ENCODE data around the gene ZFYVE1.
"Not testable (repeated sequence)": the region's sequence is repeated elsewhere in the genome, so short reads cannot be mapped to it uniquely, and the experiment has no call there.

ZFYVE1 gene

DNA sequence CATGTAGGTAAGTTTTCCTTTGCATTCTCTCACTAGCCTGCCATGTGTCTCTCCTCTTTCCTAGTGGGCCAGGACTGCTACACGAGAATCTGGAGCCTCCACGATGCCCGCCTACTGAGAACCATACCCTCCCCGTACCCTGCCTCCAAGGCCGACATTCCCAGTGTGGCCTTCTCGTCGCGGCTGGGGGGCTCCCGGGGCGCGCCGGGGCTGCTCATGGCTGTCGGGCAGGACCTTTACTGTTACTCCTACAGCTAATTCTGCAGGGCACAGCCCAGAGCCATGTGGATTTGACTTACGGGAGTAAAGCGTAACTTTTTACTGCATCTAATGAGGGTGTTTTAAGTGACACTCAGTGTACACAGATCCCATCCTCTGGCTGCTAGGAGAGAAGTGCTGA lies 68.4 kb downstream of the ZFYVE1 start:
- Mint-ChIP-seq H3K9me3 (no peaks in the 10 kb centered on the region), H3K4me3 (no peak overlapping the region), H3K36me3 (ENCODE audit: low read depth) (peaks cover 64% of the 10 kb centered on the region), H3K4me1 (no peaks in the 10 kb centered on the region), H3K27me3 (ENCODE audit: low read depth, poor library complexity) (peaks cover 2% of the 10 kb centered on the region), H3K27ac (no peak overlapping the region)
- TF ChIP-seq, protein P1, sequence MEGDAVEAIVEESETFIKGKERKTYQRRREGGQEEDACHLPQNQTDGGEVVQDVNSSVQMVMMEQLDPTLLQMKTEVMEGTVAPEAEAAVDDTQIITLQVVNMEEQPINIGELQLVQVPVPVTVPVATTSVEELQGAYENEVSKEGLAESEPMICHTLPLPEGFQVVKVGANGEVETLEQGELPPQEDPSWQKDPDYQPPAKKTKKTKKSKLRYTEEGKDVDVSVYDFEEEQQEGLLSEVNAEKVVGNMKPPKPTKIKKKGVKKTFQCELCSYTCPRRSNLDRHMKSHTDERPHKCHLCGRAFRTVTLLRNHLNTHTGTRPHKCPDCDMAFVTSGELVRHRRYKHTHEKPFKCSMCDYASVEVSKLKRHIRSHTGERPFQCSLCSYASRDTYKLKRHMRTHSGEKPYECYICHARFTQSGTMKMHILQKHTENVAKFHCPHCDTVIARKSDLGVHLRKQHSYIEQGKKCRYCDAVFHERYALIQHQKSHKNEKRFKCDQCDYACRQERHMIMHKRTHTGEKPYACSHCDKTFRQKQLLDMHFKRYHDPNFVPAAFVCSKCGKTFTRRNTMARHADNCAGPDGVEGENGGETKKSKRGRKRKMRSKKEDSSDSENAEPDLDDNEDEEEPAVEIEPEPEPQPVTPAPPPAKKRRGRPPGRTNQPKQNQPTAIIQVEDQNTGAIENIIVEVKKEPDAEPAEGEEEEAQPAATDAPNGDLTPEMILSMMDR (IDR thresholded peaks at IDR 0.05), result no peak
- no peak for DNase-seq

DNA sequence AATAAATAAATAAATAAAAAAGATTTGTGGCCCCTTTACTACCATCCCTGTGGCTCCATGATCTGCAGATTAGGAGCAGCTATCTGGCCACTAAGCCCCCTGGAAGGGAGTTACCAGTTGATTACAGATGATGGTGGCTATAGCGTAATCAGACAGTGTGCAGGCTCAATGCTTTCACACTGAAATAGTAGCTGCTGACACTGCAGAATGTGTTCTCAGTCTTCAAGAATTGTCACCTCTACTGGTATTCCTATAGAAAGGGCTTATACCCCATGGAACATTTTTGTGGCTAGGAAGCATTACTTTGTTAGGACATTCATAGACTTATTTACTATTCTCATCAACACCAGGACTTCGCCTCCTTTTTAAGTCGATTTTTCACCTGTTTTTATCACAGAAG lies 69.7 kb downstream of the ZFYVE1 start:
- TF ChIP-seq, protein P1 (IDR thresholded peaks at IDR 0.05), result no peak
- peak overlapping the region; percentile 93 for H3K27ac Mint-ChIP-seq
- no peak for DNase-seq
- H3K9me3 Mint-ChIP-seq, result no peaks in the 10 kb centered on the region
- H3K36me3 Mint-ChIP-seq (ENCODE audit: low read depth), result peaks cover 68% of the 10 kb centered on the region
- peaks cover 2% of the 10 kb centered on the region for H3K27me3 Mint-ChIP-seq (ENCODE audit: low read depth, poor library complexity)
- no peak overlapping the region for H3K4me3 Mint-ChIP-seq
- no peaks in the 10 kb centered on the region for H3K4me1 Mint-ChIP-seq

DNA sequence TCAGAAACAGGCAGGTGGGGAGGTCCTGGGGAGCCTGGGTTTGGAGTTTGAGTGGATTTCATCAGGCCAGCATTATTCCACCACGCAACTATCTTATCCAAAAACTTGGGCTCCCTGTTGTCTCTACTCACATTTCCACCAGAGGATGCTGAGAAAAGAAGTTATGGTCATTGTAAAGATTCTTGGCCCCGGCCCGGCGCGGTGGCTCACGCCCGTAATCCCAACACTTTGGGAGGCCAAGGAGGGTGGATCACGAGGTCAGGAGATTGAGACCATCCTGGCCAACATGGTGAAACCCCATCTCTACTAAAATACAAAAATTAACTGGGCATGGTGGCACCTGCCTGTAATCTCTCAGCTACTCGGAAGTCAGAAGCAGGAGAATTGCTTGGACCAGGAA lies 70.2 kb downstream of the ZFYVE1 start:
- not testable (repeated sequence) for H3K9me3 Mint-ChIP-seq; DNase-seq; H3K27ac Mint-ChIP-seq; H3K27me3 Mint-ChIP-seq (ENCODE audit: low read depth, poor library complexity); H3K4me1 Mint-ChIP-seq; H3K4me3 Mint-ChIP-seq
- H3K36me3 Mint-ChIP-seq (ENCODE audit: low read depth), result peaks cover 72% of the 10 kb centered on the region

DNA sequence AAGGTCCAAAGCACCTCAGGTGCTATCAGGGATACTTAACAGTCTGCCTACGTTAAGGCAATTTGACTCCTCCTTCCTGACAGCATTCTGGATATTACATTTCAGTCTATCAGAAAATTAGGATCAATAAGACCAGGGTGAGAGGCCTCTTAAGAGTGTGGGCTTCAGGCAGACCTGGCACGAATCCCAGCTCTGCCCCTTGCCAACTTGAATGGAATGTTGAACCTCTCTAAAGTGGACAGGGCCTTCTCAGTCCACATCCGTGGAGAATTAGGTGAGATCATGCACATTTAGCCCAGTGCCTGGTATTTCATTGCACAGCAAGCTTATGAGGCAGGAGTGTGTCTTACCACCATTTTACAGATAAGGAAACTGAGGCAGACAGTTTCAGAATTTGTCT lies 74.7 kb downstream of the ZFYVE1 start:
- Mint-ChIP-seq H3K27ac (no peak overlapping the region), H3K9me3 (no peaks in the 10 kb centered on the region), H3K27me3 (ENCODE audit: low read depth, poor library complexity) (no peaks in the 10 kb centered on the region), H3K36me3 (ENCODE audit: low read depth) (peaks cover 51% of the 10 kb centered on the region), H3K4me1 (no peaks in the 10 kb centered on the region), H3K4me3 (no peak overlapping the region)
- no peak for DNase-seq
- TF ChIP-seq, protein P1 (IDR thresholded peaks at IDR 0.05), result no peak

DNA sequence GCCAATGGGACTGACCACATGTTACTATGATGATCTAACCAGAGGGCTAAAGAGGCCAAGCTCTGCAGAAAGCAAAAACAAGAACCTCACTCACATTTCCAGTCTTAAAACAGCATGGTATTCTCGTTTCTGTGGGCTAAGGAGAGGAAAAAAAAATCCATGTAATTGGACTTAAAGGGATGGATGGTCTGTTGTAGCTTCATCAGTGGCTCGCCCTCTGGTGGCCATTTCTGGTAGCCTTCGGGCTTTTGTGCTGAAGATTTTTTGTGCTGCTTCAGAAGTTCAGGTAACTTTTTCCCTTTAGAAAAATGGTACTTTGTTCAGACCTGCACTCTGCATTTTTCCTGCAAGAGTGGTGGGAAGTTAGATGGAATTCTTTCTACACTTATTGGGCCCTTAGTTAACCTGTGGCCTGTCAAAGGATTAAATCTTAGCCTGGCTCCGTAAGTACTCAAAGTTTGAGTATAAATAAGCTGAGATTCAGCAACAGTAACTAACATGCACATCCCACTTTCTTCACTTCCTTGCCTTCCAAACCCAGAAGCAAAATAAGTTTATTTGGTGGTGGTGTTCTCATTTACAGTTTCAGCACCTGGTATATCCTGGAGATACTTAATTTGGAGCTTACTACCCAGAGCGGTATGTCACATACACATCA lies 78.3 kb downstream of the ZFYVE1 start:
- peak; percentile 83 for DNase-seq
- no peaks in the 10 kb centered on the region for H3K4me1 Mint-ChIP-seq

DNA sequence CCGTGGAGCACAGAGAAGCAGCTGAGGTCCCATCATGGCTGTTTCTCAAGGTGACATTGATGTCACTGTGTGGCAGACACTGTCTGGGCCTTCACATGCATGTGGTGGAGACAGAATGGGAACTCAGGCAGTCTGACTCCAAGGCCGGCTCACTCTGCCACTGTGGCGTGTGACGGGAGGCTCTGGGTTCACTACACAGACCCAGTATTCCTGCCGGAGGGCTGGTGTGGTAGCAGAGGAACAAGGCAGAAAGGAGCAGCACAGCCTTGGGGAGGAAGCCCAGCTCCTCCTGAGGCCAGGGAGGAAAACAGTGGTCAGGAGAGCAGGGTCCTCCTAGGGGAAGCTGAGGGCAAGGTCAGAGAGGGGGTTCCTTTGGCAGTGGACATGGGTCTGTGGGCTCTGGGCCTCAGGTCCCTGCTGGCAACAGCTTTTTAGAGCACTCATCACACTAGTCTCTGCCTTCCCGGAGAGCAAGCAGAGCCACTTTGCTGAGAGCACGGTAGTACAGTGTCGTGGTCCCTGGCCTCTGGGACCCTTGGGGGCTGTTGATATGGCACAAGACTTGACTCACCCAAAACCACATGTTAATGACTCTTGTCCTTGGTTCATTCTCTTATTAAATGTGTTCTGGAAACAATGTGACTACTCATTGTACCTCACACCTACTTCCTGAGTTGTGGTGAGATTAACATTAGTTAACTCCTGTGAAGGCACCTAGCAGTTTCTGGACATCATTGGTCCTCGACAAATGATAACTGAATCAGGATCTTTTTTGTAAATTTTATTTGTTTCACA lies 79.3 kb downstream of the ZFYVE1 start:
- H3K27ac Mint-ChIP-seq, result peak overlapping the region; percentile 84
- peaks cover 42% of the 10 kb centered on the region for H3K36me3 Mint-ChIP-seq (ENCODE audit: low read depth)
- H3K4me3 Mint-ChIP-seq, result no peak overlapping the region
- H3K4me1 Mint-ChIP-seq, result no peaks in the 10 kb centered on the region
- H3K9me3 Mint-ChIP-seq, result no peaks in the 10 kb centered on the region
- no peaks in the 10 kb centered on the region for H3K27me3 Mint-ChIP-seq (ENCODE audit: low read depth, poor library complexity)
- TF ChIP-seq, protein P1 (IDR thresholded peaks at IDR 0.05), result no peak
- no peak for DNase-seq

More for the DNA sequence above, 78.3 kb downstream of the ZFYVE1 start:
- TF ChIP-seq, protein P1 (IDR thresholded peaks at IDR 0.05), result peak; percentile 90
- Mint-ChIP-seq H3K4me3 (no peak overlapping the region), H3K36me3 (ENCODE audit: low read depth) (peaks cover 36% of the 10 kb centered on the region), H3K27ac (no peak overlapping the region), H3K9me3 (no peaks in the 10 kb centered on the region), H3K27me3 (ENCODE audit: low read depth, poor library complexity) (no peaks in the 10 kb centered on the region)

Data from nephron progenitor cell (in vitro differentiated cells).